Gastroesophageal sphincter (tissue), 3 donors: ENCODE results near the gene PAPPA2.

Experiments
- CTCF ChIP-seq, 4 experiments: fragments of 200-600 bp in 2 of 4; fragments of 450-650 bp in 2 of 4; sonication (generic) in 1 of 4; IDR thresholded peaks; one replicate each; pipeline ENCODE4 v1.5.1; 2017 to 2019; ENCODE audit warnings: antibody characterized with exemption in 4 of 4, mild to moderate bottlenecking in 2 of 4, moderate library complexity in 2 of 4
- POLR2A ChIP-seq, 2 donors: fragments of 450-650 bp; IDR thresholded peaks; one replicate each; pipeline ENCODE4 v1.6.1; 2017; ENCODE audit warnings: antibody characterized with exemption in 2 of 2, mild to moderate bottlenecking in 2 of 2, moderate library complexity in 1 of 2

GRCh38 chr1:176609556-176610408 is 146.8 kb downstream of the PAPPA2 start:
- TF ChIP-seq POLR2A (IDR thresholded peaks at IDR 0.05) (no peak), CTCF (IDR thresholded peaks at IDR 0.05) (no peak)
